Gastrocnemius medialis (tissue), 4 donors: Measurements from ENCODE around the gene CDK18. TPM values are rescaled to one million over a fixed set of nuclear protein-coding genes. Genes with fewer than 3 reads are reported as not detected.

Experiments
- ATAC-seq, 2 donors: fragments of 150-250 bp; one replicate each; pipeline ENCODE4 v1.9.1; 2016
- DNase-seq, 2 donors: peaks; one replicate each; pipeline ENCODE4 v3.0.0-alpha.2; 2019
- H3K27ac ChIP-seq, 4 donors: fragments of 200-600 bp; sonication (generic); 1 replicate in 1 of 4; 2 replicates in 3 of 4; pipeline ENCODE4 v1.5.1; 2016 to 2018; ENCODE audit warnings: mild to moderate bottlenecking in 2 of 4, moderate library complexity in 1 of 4
- H3K27me3 ChIP-seq, 3 donors: fragments of 200-600 bp; sonication (generic) in 2 of 3; 1 replicate in 1 of 3; 2 replicates in 2 of 3; pipeline versions ENCODE4 v1.5.1 to v1.6.0; 2016 to 2019; ENCODE audit warnings: mild to moderate bottlenecking in 1 of 3, moderate library complexity in 1 of 3
- H3K36me3 ChIP-seq, 2 donors: fragments of 200-600 bp; sonication (generic) in 1 of 2; one replicate each; pipeline ENCODE4 v1.5.1; 2017 to 2018
- H3K4me1 ChIP-seq, 2 donors: fragments of 200-600 bp; sonication (generic) in 1 of 2; one replicate each; pipeline ENCODE4 v1.5.1; 2016 to 2017; ENCODE audit warnings: mild to moderate bottlenecking in 2 of 2
- H3K4me3 ChIP-seq, 4 donors: fragments of 200-600 bp; sonication (generic) in 3 of 4; 1 replicate in 1 of 4; 2 replicates in 3 of 4; pipeline ENCODE4 v1.5.1; 2016 to 2019; ENCODE audit warnings: mild to moderate bottlenecking in 2 of 4
- H3K9me3 ChIP-seq, 3 donors: fragments of 200-600 bp; sonication (generic) in 2 of 3; 1 replicate in 1 of 3; 2 replicates in 2 of 3; pipeline ENCODE4 v1.5.1; 2016 to 2019
- POLR2A ChIP-seq, 2 donors: fragments of 450-650 bp; IDR thresholded peaks; one replicate each; pipeline ENCODE4 v1.6.1; 2017; ENCODE audit warnings: antibody characterized with exemption in 2 of 2, mild to moderate bottlenecking in 2 of 2, moderate library complexity in 2 of 2
- in situ Hi-C, 4 donors: fragments of 200-750 bp; cut with MboI; loops; one replicate each; pipeline versions ENCODE4 v1.15.0 to v1.8.0; 2017; ENCODE audit warnings: low sequenced_read_pairs in 4 of 4
- intact Hi-C: fragments of 100-400 bp; cut with DNase I; formaldehyde crosslinking; loops from one replicate; pipeline ENCODE4 v1.15.1; 2023; ENCODE audit warnings: low total_unique reads
- total RNA-seq, 4 donors: library from RNA; depleted of rRNA; stranded (reverse); fragments of >200 nt; gene quantifications; one replicate each; pipeline versions ENCODE4 v1.1.0 to v1.2.3, GENCODE V29; 2016
- TF ChIP-seq, protein P1 (sequence below), 5 experiments: fragments of 450-650 bp in 3 of 5; fragments of 200-600 bp in 2 of 5; sonication (generic) in 2 of 5; IDR thresholded peaks in 4 of 5; conservative IDR thresholded peaks in 1 of 5; 1 replicate in 4 of 5; 2 replicates in 1 of 5; pipeline ENCODE4 v1.5.1; 2016 to 2019; ENCODE audit warnings: antibody characterized with exemption in 5 of 5, mild to moderate bottlenecking in 3 of 5, moderate library complexity in 3 of 5

Gene CDK18
- total RNA-seq, 4 donors from 2014 or later, result 1.2 to 4.6 (median 1.5) TPM

DNA sequence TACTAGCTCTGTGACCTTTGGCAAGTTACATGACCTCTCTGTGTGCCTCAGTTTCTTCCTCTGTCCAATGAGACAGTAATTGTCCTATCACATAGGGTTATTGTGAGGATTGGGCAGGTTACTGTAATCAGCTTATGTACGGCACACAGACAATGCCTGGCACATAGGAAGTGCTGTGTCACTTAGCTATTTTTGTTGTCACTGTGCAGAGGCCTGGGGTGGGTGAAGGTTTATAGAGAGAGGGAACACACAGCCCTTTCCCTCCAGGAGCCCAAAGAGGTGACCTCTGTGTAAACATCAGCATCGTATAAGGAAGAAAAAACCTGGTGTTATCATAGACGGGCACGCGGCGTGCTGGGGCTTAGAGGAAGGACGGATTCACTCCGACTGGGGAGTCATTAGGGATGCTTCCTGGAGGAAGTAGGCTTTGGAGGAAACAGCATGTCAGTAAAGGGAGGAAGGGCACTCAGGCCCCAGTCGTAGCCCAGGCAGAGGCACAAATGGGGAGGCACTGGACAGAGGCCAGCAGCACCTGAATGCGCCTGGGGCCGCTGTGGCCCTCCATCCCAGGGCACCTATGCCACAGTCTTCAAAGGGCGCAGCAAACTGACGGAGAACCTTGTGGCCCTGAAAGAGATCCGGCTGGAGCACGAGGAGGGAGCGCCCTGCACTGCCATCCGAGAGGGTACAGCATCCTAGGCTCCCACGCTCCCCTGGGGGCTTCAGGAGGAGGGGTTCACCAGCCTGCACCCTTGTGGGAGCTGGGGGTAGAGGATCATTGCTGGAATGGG, 21.2 kb downstream of the CDK18 start:
- DNase-seq (no peak), ATAC-seq (no peak)
- TF ChIP-seq, protein P1, sequence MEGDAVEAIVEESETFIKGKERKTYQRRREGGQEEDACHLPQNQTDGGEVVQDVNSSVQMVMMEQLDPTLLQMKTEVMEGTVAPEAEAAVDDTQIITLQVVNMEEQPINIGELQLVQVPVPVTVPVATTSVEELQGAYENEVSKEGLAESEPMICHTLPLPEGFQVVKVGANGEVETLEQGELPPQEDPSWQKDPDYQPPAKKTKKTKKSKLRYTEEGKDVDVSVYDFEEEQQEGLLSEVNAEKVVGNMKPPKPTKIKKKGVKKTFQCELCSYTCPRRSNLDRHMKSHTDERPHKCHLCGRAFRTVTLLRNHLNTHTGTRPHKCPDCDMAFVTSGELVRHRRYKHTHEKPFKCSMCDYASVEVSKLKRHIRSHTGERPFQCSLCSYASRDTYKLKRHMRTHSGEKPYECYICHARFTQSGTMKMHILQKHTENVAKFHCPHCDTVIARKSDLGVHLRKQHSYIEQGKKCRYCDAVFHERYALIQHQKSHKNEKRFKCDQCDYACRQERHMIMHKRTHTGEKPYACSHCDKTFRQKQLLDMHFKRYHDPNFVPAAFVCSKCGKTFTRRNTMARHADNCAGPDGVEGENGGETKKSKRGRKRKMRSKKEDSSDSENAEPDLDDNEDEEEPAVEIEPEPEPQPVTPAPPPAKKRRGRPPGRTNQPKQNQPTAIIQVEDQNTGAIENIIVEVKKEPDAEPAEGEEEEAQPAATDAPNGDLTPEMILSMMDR (IDR thresholded peaks at IDR 0.05 in 4 of 5, conservative IDR thresholded peaks at IDR 0.05 in 1 of 5), result no peak
- no peak for TF ChIP-seq POLR2A (IDR thresholded peaks at IDR 0.05)
- Histone ChIP-seq H3K4me1 (peaks cover 0 to 3% of the 10 kb centered on the region in 2 donors), H3K36me3 (no peaks in the 10 kb centered on the region), H3K4me3 (no peak overlapping the region), H3K9me3 (no peaks in the 10 kb centered on the region), H3K27ac (no peak overlapping the region), H3K27me3 (peaks cover 0 to 3% (median 0%) of the 10 kb centered on the region in 3 donors)
- intact Hi-C loops (loop anchor here (5.0 kb wide), 1 partner anchor 67 kb away; no protein-coding TSS in a partner anchor), in situ Hi-C loops (loop anchor here in 3 of 4 donors (5.0 to 10.0 kb wide), 3 partner anchors 38 to 171 kb away; partner anchors contain the start of gene KLHDC8A (in 2 of the 3))

DNA sequence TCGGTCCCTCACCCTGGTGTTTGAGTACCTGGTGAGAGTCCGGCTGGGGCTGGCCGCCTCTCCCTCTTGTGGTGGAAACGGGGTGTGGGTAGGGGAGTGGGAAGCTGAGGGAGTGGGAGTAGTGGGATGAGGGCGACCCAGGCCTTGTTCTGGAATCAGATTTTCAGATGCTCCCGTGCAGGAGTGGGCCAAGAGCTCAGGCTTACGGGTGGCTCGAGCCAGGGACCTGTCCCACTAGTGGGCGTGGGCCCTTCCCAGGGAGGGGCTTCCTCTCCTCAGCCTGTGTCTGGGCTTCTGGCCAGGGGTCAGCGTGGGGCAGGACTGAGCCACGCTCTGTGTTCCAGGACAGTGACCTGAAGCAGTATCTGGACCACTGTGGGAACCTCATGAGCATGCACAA, 22.0 kb downstream of the CDK18 start:
- ATAC-seq, result no peak
- DNase-seq, result no peak
- Histone ChIP-seq H3K27ac (no peak overlapping the region), H3K27me3 (peaks cover 0 to 3% (median 0%) of the 10 kb centered on the region in 3 donors), H3K4me1 (peaks cover 0 to 3% of the 10 kb centered on the region in 2 donors), H3K36me3 (no peaks in the 10 kb centered on the region), H3K4me3 (no peak overlapping the region), H3K9me3 (no peaks in the 10 kb centered on the region)
- intact Hi-C loops, result loop anchor here (5.0 kb wide), 1 partner anchor 66 kb away; no protein-coding TSS in a partner anchor
- in situ Hi-C loops, result loop anchor here in 3 of 4 donors (5.0 to 10.0 kb wide), 3 partner anchors 39 to 172 kb away; partner anchors contain the start of gene KLHDC8A (in 2 of the 3)
- TF ChIP-seq, protein P1 (IDR thresholded peaks at IDR 0.05 in 4 of 5, conservative IDR thresholded peaks at IDR 0.05 in 1 of 5), result no peak
- no peak for TF ChIP-seq POLR2A (IDR thresholded peaks at IDR 0.05)

DNA sequence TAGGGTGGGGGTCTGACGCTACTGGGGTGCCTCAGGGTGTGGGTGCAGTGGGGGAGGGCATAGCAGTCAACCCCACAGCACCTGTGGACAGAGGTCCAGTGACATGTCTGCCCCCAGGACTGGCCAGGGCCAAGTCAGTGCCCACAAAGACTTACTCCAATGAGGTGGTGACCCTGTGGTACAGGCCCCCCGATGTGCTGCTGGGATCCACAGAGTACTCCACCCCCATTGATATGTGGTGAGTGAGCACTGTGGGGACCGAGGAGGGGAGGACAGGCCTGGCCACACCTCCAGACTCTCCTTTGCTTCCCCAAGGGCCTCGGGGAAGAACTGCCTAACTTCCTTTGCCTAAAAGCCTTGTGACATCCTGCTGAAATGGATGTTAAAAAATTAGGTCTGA, 23.5 kb downstream of the CDK18 start:
- Histone ChIP-seq H3K4me1 (peaks cover 0 to 3% of the 10 kb centered on the region in 2 donors), H3K27ac (no peak overlapping the region), H3K27me3 (peaks cover 0 to 3% (median 0%) of the 10 kb centered on the region in 3 donors), H3K9me3 (no peaks in the 10 kb centered on the region), H3K4me3 (no peak overlapping the region), H3K36me3 (no peaks in the 10 kb centered on the region)
- TF ChIP-seq POLR2A (IDR thresholded peaks at IDR 0.05), result no peak
- TF ChIP-seq, protein P1 (IDR thresholded peaks at IDR 0.05 in 4 of 5, conservative IDR thresholded peaks at IDR 0.05 in 1 of 5), result no peak
- ATAC-seq, result no peak
- intact Hi-C loops, result loop anchor here (5.0 kb wide), 1 partner anchor 64 kb away; no protein-coding TSS in a partner anchor
- DNase-seq, result no peak
- in situ Hi-C loops, result loop anchor here in 3 of 4 donors (5.0 to 10.0 kb wide), 3 partner anchors 41 to 173 kb away; partner anchors contain the start of gene KLHDC8A (in 2 of the 3)

DNA sequence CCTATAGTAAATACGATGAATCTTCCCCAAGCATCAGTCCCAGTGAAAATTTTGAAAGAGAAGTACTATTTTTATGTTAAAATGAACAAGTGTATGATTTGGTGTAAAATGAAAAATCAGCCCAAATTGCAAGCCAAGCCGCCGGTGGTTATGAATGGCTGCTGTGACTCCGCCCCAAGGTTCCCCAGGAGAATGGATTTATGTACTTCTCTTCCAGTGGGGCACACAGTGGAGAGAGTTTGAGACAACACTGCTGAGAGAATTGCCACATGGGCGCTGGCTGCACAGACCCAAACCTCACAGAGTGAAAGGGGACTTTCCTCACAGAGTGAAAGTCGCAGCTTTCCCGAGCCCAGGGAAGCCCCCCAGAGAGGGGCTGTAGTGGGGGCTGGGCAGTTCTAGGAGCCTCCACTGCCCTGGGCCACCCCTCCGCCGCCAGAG, 24.0 kb downstream of the CDK18 start:
- Histone ChIP-seq H3K4me1 (peaks cover 0 to 3% of the 10 kb centered on the region in 2 donors), H3K9me3 (no peaks in the 10 kb centered on the region), H3K27ac (no peak overlapping the region), H3K4me3 (peak overlapping the region in 1 of 4 donors; percentile 49), H3K36me3 (no peaks in the 10 kb centered on the region), H3K27me3 (peaks cover 0 to 3% (median 0%) of the 10 kb centered on the region in 3 donors)
- in situ Hi-C loops, result loop anchor here in 3 of 4 donors (5.0 to 10.0 kb wide), 3 partner anchors 41 to 174 kb away; partner anchors contain the start of gene KLHDC8A (in 2 of the 3)
- ATAC-seq (no peak), DNase-seq (no peak)
- intact Hi-C loops, result loop anchor here (5.0 kb wide), 1 partner anchor 64 kb away; no protein-coding TSS in a partner anchor
- TF ChIP-seq, protein P1 (IDR thresholded peaks at IDR 0.05 in 4 of 5, conservative IDR thresholded peaks at IDR 0.05 in 1 of 5), result no peak
- no peak for TF ChIP-seq POLR2A (IDR thresholded peaks at IDR 0.05)
